Naive B cell (primary cell): ENCODE measurements around the gene OSMR. TPM values are rescaled to one million over a fixed set of nuclear protein-coding genes. Genes with fewer than 3 reads are reported as not detected.
A peak's percentile ranks its signal among the peaks of the same experiment; 100 is the strongest.
"Not testable (repeated sequence)": the region's sequence is repeated elsewhere in the genome, so short reads cannot be mapped to it uniquely, and the experiment has no call there.

Experiments
- ATAC-seq, 2 donors: fragments of 150-1000 bp; cut with Tn5 transposase; 2 replicates each; pipeline ENCODE4 v1.10.0; 2021; ENCODE audit warnings: low read depth in 2 of 2, mild to moderate bottlenecking in 2 of 2, moderate library complexity in 2 of 2
- DNase-seq: peaks from one replicate; pipeline ENCODE4 v3.0.0; 2022
- H3K27ac Mint-ChIP-seq, 6 donors: one replicate each; pipeline ENCODE4 v1.8.0; 2020 to 2022; ENCODE audit warnings: mild to moderate bottlenecking in 6 of 6, mixed read lengths in 6 of 6, moderate library complexity in 5 of 6, inconsistent platforms in 2 of 6
- H3K27me3 Mint-ChIP-seq, 3 donors: one replicate each; pipeline ENCODE4 v1.8.0; 2021 to 2022; ENCODE audit warnings: mixed read lengths in 3 of 3, mild to moderate bottlenecking in 1 of 3
- H3K36me3 Mint-ChIP-seq, 2 donors: one replicate each; pipeline ENCODE4 v1.8.0; 2020 to 2022; ENCODE audit warnings: mixed read lengths in 2 of 2, inconsistent platforms in 1 of 2, mild to moderate bottlenecking in 1 of 2
- H3K4me1 Mint-ChIP-seq, 3 donors: one replicate each; pipeline ENCODE4 v1.8.0; 2020 to 2022; ENCODE audit warnings: mixed read lengths in 3 of 3, inconsistent platforms in 1 of 3, mild to moderate bottlenecking in 1 of 3, moderate library complexity in 1 of 3
- H3K4me3 Mint-ChIP-seq, 8 donors: one replicate each; pipeline ENCODE4 v1.8.0; 2020 to 2022; ENCODE audit warnings: mild to moderate bottlenecking in 8 of 8, mixed read lengths in 8 of 8, moderate library complexity in 8 of 8, inconsistent platforms in 2 of 8
- H3K9me3 Mint-ChIP-seq, 7 donors: one replicate each; pipeline ENCODE4 v1.8.0; 2020 to 2022; ENCODE audit warnings: mixed read lengths in 7 of 7, mild to moderate bottlenecking in 5 of 7, inconsistent platforms in 2 of 7, moderate library complexity in 1 of 7
- polyA plus RNA-seq, 6 donors: library from polyadenylated mRNA; unstranded; fragments of 300-500 nt; fragmentation: Illumina TruSeq; gene quantifications; one replicate each; pipeline ENCODE4 v1.2.3, GENCODE V29; 2021; ENCODE audit warnings: low read depth in 6 of 6

The OSMR gene
- polyA plus RNA-seq, 6 donors from 2014 or later = 0.05 to 0.07 TPM; not detected in 4

GRCh38 chr5:38843665-38844064 is 2.1 kb upstream of the OSMR start:
- H3K4me1 Mint-ChIP-seq = peaks cover 4 to 18% (median 12%) of the 10 kb centered on the region in 3 donors
- no peak overlapping the region for H3K4me3 Mint-ChIP-seq
- H3K27me3 Mint-ChIP-seq = peaks cover 42 to 58% (median 54%) of the 10 kb centered on the region in 3 donors
- H3K27ac Mint-ChIP-seq = no peak overlapping the region
- DNase-seq (no peak), ATAC-seq (no peak)
- peaks cover 7 to 15% of the 10 kb centered on the region in 2 donors for H3K36me3 Mint-ChIP-seq
- peaks cover 0 to 8% (median 4%) of the 10 kb centered on the region in 7 donors for H3K9me3 Mint-ChIP-seq

- Mint-ChIP-seq H3K36me3 (peaks cover 7 to 15% of the 10 kb centered on the region in 2 donors), H3K9me3 (peaks cover 3 to 16% (median 6%) of the 10 kb centered on the region in 7 donors), H3K4me3 (peak overlapping the region in 7 of 8 donors; percentile 6 to 80 (median 50)), H3K27ac (no peak overlapping the region), H3K4me1 (peaks cover 4 to 18% (median 12%) of the 10 kb centered on the region in 3 donors), H3K27me3 (peaks cover 38 to 53% (median 50%) of the 10 kb centered on the region in 3 donors)
- no peak for DNase-seq
- ATAC-seq = no peak
Observed at GRCh38 chr5:38846379-38847011, 683 bp downstream of the OSMR start.

DNA sequence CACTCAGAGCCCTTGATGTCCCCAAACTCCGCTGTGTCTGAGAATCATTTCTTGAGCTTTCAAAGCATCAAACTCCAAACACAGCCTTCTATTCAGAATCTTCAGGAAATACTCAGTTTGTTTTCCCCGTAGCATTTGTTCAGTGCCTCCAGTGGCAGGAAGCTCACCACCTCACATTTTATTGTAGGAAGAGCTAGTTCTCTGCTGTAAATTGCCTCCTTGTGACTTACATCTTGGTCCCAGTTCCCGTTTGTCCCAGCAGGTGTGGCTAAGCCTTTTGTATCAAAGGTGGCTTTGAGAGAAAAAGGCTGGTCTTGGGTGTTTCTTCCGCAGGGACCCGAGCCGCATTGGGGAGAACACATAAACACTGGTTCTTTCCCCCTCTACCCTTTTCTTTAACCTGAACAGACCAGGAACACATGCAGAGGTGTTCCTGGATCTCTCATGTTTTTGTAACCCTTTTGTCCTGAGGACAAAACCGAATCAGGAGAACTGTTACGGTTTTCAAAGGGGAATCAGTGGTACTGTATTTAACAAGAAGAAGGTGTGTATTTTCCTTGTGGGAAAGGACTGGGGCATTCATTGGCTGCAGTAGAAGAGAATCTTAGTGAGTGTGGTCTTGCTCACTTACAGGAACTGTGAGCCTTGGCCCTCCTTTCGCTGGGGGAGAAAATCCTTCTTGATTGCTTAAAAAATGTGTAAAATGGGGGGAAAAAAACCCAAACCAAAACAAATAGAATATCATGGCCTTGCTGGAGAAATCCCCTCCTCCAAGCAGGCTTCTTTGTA is 1.9 kb downstream of the OSMR start:
- Mint-ChIP-seq H3K4me1 (peaks cover 4 to 18% (median 12%) of the 10 kb centered on the region in 3 donors), H3K36me3 (peaks cover 2 to 11% of the 10 kb centered on the region in 2 donors), H3K4me3 (no peak overlapping the region), H3K27ac (no peak overlapping the region), H3K27me3 (peaks cover 36 to 46% (median 46%) of the 10 kb centered on the region in 3 donors), H3K9me3 (peaks cover 3 to 22% (median 11%) of the 10 kb centered on the region in 7 donors)
- no peak for ATAC-seq
- DNase-seq = no peak

GRCh38 chr5:38848637-38849036 is 2.8 kb downstream of the OSMR start:
- peaks cover 0 to 8% of the 10 kb centered on the region in 2 donors for H3K36me3 Mint-ChIP-seq
- ATAC-seq (no peak), DNase-seq (no peak)
- H3K27me3 Mint-ChIP-seq = peaks cover 32 to 42% (median 41%) of the 10 kb centered on the region in 3 donors
- H3K9me3 Mint-ChIP-seq = peaks cover 0 to 27% (median 11%) of the 10 kb centered on the region in 7 donors
- H3K4me1 Mint-ChIP-seq = peaks cover 4 to 18% (median 12%) of the 10 kb centered on the region in 3 donors
- H3K4me3 Mint-ChIP-seq = no peak overlapping the region
- H3K27ac Mint-ChIP-seq = no peak overlapping the region

DNA sequence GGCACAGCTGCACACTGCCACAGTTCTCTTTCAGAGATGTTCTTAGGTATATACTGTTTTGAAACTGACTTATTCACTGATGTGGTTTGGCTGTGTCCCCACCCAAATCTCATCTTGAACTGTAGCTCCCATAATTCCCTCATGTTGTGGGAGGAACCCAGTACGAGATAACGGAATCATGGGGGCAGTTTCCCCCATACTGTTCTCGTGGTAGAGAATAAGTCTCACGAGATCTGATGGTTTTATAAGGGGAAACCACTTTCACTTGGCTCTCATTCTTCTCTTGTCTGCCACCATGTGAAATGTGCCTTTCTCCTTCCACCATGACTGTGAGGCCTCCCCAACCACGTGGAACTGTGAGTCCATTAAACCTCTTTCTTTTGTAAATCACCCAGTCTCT is 5.8 kb downstream of the OSMR start:
- H3K4me3 Mint-ChIP-seq, DNase-seq, H3K36me3 Mint-ChIP-seq, ATAC-seq, H3K27ac Mint-ChIP-seq, H3K4me1 Mint-ChIP-seq: not testable (repeated sequence)
- Mint-ChIP-seq H3K27me3 (peaks cover 20 to 35% (median 27%) of the 10 kb centered on the region in 3 donors), H3K9me3 (peaks cover 0 to 27% (median 11%) of the 10 kb centered on the region in 7 donors)

GRCh38 chr5:38853753-38854470 is 8.1 kb downstream of the OSMR start:
- peaks cover 11 to 17% (median 13%) of the 10 kb centered on the region in 3 donors for H3K27me3 Mint-ChIP-seq
- peak overlapping the region in 1 of 8 donors; percentile 52 for H3K4me3 Mint-ChIP-seq
- no peak for DNase-seq
- peaks cover 0 to under 1% of the 10 kb centered on the region in 2 donors for H3K36me3 Mint-ChIP-seq
- ATAC-seq = no peak
- no peak overlapping the region for H3K27ac Mint-ChIP-seq
- H3K9me3 Mint-ChIP-seq = peaks cover 0 to 31% (median 14%) of the 10 kb centered on the region in 7 donors
- H3K4me1 Mint-ChIP-seq = no peaks in the 10 kb centered on the region

DNA sequence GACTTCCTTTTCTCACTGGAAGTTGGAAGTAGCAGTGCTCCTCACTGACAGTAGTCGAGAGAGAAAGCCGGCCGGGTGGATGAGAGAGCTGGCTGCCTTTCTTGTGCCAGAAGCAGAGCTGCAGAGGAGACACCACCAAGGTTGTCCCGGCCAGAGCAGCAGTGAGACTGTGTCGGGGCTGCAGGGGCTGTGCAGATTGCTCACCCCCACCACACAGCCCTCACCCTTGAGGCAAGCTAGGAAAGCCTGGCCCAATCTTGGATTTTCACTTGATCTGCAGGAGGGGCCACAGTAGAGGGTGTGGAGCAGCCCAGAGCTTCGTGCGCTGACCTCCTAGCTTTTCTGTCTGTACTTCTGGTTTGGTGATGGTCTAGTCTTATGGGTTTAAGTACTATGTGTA is 9.1 kb downstream of the OSMR start:
- H3K4me1 Mint-ChIP-seq = no peaks in the 10 kb centered on the region
- H3K36me3 Mint-ChIP-seq = peaks cover 0 to 9% of the 10 kb centered on the region in 2 donors
- no peak overlapping the region for H3K27ac Mint-ChIP-seq
- H3K9me3 Mint-ChIP-seq = peaks cover 0 to 41% (median 15%) of the 10 kb centered on the region in 7 donors
- DNase-seq (no peak), ATAC-seq (no peak)
- peaks cover 13 to 20% (median 16%) of the 10 kb centered on the region in 3 donors for H3K27me3 Mint-ChIP-seq
- no peak overlapping the region for H3K4me3 Mint-ChIP-seq

DNA sequence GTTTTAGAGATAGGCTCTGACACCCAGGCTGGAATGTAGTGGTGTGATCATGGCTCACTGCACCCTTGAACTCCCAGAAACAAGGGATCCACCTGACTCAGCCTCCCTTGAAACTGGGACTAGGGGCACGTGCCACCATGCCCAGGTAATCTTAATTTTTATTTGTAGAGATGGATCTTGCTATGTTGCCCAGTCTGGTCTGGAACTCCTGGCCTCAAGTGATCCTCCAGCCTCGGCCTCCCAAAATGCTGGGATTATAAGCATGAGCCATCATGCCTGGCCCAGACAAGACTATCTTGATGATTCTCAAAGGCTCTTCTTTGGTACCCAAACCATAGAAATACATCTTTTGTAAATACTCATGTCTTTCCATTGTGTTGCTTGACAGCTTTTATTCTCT is 10.8 kb downstream of the OSMR start:
- H3K4me1 Mint-ChIP-seq = no peaks in the 10 kb centered on the region
- peaks cover 13 to 23% (median 16%) of the 10 kb centered on the region in 3 donors for H3K27me3 Mint-ChIP-seq
- no peak overlapping the region for H3K27ac Mint-ChIP-seq
- H3K36me3 Mint-ChIP-seq = peaks cover 0 to 9% of the 10 kb centered on the region in 2 donors
- DNase-seq (no peak), ATAC-seq (no peak)
- peaks cover 0 to 32% (median 13%) of the 10 kb centered on the region in 7 donors for H3K9me3 Mint-ChIP-seq
- no peak overlapping the region for H3K4me3 Mint-ChIP-seq

GRCh38 chr5:38858839-38859238 is 13.0 kb downstream of the OSMR start:
- Mint-ChIP-seq H3K36me3 (peaks cover 0 to 9% of the 10 kb centered on the region in 2 donors), H3K4me1 (no peaks in the 10 kb centered on the region), H3K27me3 (peaks cover 10 to 23% (median 16%) of the 10 kb centered on the region in 3 donors), H3K9me3 (peaks cover 2 to 34% (median 18%) of the 10 kb centered on the region in 7 donors), H3K4me3 (no peak overlapping the region), H3K27ac (no peak overlapping the region)
- DNase-seq = no peak
- no peak for ATAC-seq

DNA sequence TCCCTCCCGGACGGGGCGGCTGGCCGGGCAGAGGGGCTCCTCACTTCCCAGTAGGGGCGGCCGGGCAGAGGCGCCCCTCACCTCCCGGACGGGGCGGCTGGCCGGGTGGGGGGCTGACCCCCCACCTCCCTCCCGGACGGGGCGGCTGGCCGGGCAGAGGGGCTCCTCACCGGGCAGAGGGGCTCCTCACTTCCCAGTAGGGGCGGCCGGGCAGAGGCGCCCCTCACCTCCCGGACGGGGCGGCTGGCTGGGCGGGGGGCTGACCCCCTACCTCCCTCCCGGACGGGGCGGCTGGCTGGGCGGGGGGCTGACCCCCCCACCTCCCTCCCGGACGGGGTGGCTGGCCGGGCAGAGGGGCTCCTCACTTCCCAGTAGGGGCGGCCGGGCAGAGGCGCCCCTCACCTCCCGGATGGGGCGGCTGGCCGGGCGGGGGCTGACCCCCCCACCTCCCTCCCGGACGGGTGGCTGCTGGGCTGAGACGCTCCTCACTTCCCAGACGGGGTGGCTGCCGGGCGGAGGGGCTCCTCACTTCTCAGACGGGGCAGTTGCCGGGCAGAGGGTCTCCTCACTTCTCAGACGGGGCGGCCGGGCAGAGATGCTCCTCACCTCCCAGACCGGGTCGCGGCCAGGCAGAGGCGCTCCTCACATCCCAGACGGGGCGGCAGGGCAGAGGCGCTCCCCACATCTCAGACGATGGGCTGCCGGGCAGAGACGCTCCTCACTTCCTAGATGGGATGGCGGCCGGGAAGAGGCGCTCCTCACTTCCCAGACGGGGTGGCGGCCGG is 16.4 kb downstream of the OSMR start:
- not testable (repeated sequence) for DNase-seq, H3K27ac Mint-ChIP-seq, H3K4me1 Mint-ChIP-seq, ATAC-seq, H3K4me3 Mint-ChIP-seq
- Mint-ChIP-seq H3K9me3 (peaks cover 12 to 44% (median 33%) of the 10 kb centered on the region in 7 donors), H3K27me3 (peaks cover 0 to 23% (median 0%) of the 10 kb centered on the region in 3 donors), H3K36me3 (peaks cover 0 to 20% of the 10 kb centered on the region in 2 donors)

DNA sequence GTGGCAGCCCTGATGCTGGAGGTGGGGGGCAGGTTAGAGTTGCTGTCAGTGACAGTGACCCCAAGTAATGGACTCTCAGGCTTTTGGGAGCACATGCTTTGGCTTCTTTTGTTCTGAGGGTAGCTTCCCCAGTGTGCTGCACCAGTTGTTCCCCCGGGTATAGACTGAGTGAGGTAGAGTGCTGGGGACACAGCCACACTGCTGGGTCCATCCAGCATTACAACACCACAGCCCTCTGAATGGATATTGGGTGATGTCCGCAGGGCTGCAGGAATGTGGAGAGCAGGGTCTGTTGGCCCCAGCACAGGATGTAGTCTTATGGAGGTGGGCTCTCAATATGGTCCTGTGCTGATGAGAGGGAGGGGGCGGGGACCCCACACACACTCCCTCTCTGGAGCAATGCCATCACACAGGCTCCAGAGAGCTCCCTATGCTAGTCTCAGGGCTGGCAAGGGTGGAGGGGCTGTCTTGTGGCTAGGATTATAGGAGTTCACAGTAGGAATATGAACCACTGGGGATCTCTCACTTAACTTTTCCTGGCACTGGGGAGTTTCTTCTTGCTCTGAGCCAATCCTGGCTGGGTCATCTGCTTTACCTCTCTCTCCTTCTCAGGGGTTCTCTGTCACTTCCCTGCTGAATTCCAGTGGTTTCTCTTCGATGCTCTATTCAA is 20.7 kb downstream of the OSMR start:
- DNase-seq = no peak
- Mint-ChIP-seq H3K9me3 (peaks cover 10 to 35% (median 27%) of the 10 kb centered on the region in 7 donors), H3K27me3 (peaks cover 0 to 4% (median 0%) of the 10 kb centered on the region in 3 donors), H3K4me1 (no peaks in the 10 kb centered on the region), H3K4me3 (no peak overlapping the region), H3K36me3 (peaks cover 0 to 11% of the 10 kb centered on the region in 2 donors), H3K27ac (no peak overlapping the region)
- no peak for ATAC-seq

GRCh38 chr5:38867032-38867398 is 21.2 kb downstream of the OSMR start:
- Mint-ChIP-seq H3K4me3 (no peak overlapping the region), H3K27me3 (peaks cover 0 to 4% (median 0%) of the 10 kb centered on the region in 3 donors), H3K27ac (no peak overlapping the region), H3K36me3 (peaks cover 0 to 11% of the 10 kb centered on the region in 2 donors), H3K9me3 (peaks cover 10 to 35% (median 27%) of the 10 kb centered on the region in 7 donors), H3K4me1 (no peaks in the 10 kb centered on the region)
- ATAC-seq (no peak), DNase-seq (no peak)
